PFSK-1 (cell line): Measurements from ENCODE around the gene YARS1.

Experiments
- FOXP2 ChIP-seq: optimal IDR thresholded peaks from 2 replicates; pipeline ENCODE3; 2011; ENCODE audit warnings: borderline replicate concordance, control low read depth, inconsistent platforms; ENCODE audit not compliant: insufficient read depth; ENCODE audit errors: extremely low read length, extremely low read depth
- POLR2AphosphoS5 ChIP-seq: IDR thresholded peaks from 2 replicates; pipeline ENCODE4 v1.6.1; 2012; ENCODE audit warnings: low read depth, mild to moderate bottlenecking, control low read depth, low read length, moderate library complexity
- SIN3A ChIP-seq: IDR thresholded peaks from 2 replicates; pipeline ENCODE4 v1.6.1; 2012; ENCODE audit warnings: mild to moderate bottlenecking, low read length, moderate library complexity, borderline replicate concordance; ENCODE audit not compliant: insufficient read depth
- TAF1 ChIP-seq: IDR thresholded peaks from 2 replicates; pipeline ENCODE4 v1.6.1; 2012; ENCODE audit warnings: low read length, control low read depth, borderline replicate concordance; ENCODE audit not compliant: insufficient read depth
- TF ChIP-seq, protein P1 (sequence below), 2 experiments: IDR thresholded peaks; 2 replicates each; pipeline versions ENCODE4 v1.6.1 to v1.8.0; 2011 to 2012; ENCODE audit warnings: low read depth in 2 of 2, low read length in 2 of 2, control low read depth in 1 of 2, inconsistent platforms in 1 of 2, mild to moderate bottlenecking in 1 of 2, moderate library complexity in 1 of 2; ENCODE audit not compliant: insufficient read depth in 1 of 2

Gene YARS1

DNA sequence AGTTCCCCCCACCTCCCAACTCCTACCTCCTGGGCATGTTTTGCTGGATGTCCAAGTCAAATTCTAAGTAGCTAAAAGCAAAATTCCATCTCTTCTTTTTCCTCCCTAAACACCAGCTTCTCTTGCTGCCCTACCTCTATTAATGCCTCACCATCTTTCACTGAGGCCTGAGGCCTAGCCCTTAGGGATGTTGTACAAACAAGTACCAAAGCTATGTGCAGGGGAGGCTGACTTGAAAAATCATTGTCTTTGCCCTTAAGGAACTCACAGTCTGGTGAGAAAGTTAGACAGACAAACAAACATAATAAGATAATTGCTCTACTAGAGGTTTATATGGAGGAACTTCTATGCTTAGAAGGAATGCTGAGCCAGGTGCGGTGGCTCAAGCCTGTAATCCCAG is 89.3 kb downstream of the YARS1 start:
- TF ChIP-seq POLR2AphosphoS5 (no peak), FOXP2 (no peak), SIN3A (no peak), TAF1 (no peak)
- TF ChIP-seq, protein P1, sequence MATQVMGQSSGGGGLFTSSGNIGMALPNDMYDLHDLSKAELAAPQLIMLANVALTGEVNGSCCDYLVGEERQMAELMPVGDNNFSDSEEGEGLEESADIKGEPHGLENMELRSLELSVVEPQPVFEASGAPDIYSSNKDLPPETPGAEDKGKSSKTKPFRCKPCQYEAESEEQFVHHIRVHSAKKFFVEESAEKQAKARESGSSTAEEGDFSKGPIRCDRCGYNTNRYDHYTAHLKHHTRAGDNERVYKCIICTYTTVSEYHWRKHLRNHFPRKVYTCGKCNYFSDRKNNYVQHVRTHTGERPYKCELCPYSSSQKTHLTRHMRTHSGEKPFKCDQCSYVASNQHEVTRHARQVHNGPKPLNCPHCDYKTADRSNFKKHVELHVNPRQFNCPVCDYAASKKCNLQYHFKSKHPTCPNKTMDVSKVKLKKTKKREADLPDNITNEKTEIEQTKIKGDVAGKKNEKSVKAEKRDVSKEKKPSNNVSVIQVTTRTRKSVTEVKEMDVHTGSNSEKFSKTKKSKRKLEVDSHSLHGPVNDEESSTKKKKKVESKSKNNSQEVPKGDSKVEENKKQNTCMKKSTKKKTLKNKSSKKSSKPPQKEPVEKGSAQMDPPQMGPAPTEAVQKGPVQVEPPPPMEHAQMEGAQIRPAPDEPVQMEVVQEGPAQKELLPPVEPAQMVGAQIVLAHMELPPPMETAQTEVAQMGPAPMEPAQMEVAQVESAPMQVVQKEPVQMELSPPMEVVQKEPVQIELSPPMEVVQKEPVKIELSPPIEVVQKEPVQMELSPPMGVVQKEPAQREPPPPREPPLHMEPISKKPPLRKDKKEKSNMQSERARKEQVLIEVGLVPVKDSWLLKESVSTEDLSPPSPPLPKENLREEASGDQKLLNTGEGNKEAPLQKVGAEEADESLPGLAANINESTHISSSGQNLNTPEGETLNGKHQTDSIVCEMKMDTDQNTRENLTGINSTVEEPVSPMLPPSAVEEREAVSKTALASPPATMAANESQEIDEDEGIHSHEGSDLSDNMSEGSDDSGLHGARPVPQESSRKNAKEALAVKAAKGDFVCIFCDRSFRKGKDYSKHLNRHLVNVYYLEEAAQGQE (IDR thresholded peaks at IDR 0.05; ENCODE audit: insufficient read depth in 1 of 2, low read depth in 2 of 2, low read length in 2 of 2) = no peak

DNA sequence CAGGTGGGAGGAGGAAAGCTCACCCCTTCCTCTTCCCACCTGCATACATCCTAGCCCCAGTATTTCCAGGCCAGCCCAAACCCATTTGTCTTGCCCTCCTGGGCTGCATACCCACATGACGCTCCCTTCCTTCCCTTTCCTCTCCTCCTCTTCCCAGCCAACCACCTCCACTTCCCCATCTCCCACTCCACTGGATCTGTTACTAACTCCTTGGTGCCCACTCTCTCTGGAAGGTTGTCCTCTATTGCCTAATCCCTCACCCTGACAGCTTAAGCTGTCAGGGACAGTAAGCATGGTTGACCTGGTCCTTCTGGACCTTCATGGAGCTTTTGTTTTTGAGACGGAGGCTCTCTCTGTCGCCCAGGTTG is 91.6 kb downstream of the YARS1 start:
- TF ChIP-seq SIN3A = no peak
- no peak for TF ChIP-seq POLR2AphosphoS5
- TF ChIP-seq, protein P1 (IDR thresholded peaks at IDR 0.05; ENCODE audit: insufficient read depth in 1 of 2, low read depth in 2 of 2, low read length in 2 of 2) = no peak
- TF ChIP-seq TAF1 = no peak
- TF ChIP-seq FOXP2 = no peak
